Left ventricle myocardium superior (tissue), 1 donor: ENCODE data around the gene PRKD2. TPM values are rescaled to one million over a fixed set of nuclear protein-coding genes. Genes with fewer than 3 reads are reported as not detected.

ENCODE experiments used
- microRNA-seq: library from miRNA; unstranded; fragments of <30 nt; microRNA quantifications from one replicate; pipeline ENCODE4 v1.2.0, GENCODE V29; 2020; ENCODE audit warnings: borderline number of aligned reads
- total RNA-seq: library from RNA; stranded (reverse); fragmentation: NEBNext Ultra II Directional; extraction: Animal tissue kit (Norgen Biotek cat#: 25700); gene quantifications from one replicate; pipeline ENCODE4 v1.2.1, GENCODE V29; 2021
- donor health status: DM: no; HTN: yes; CAD: no; lungs with severe emphysema.

Gene PRKD2
- total RNA-seq, 1 donor from 2014 or later, result 9.3 TPM

Small RNAs within 50 kb of the gene (microRNA-seq; reads per million reads assigned to microRNA genes)
- gene MIR320E, result not detected

Other genes starting within 250 kb of the PRKD2 start
- gene PNMA8A, start 245.6 kb downstream of the PRKD2 start, total RNA-seq, result 9.4 TPM
- 0.89 TPM for gene PNMA8B, start 221.2 kb downstream of the PRKD2 start, total RNA-seq
- 323 TPM for gene CALM3, start 115.8 kb downstream of the PRKD2 start, total RNA-seq
- gene PTGIR, start 92.0 kb downstream of the PRKD2 start, total RNA-seq, result 3.0 TPM
- gene GNG8, start 80.9 kb downstream of the PRKD2 start, total RNA-seq, result not detected
- gene DACT3, start 55.9 kb downstream of the PRKD2 start, total RNA-seq, result 14.1 TPM
- 15.3 TPM for gene FKRP, start 28.9 kb upstream of the PRKD2 start, total RNA-seq
- gene STRN4, start 29.3 kb upstream of the PRKD2 start, total RNA-seq, result 49.0 TPM
- gene SLC1A5, start 71.5 kb upstream of the PRKD2 start, total RNA-seq, result 6.9 TPM
- gene AP2S1, start 133.7 kb upstream of the PRKD2 start, total RNA-seq, result 85.2 TPM
- gene ARHGAP35, start 143.9 kb upstream of the PRKD2 start, total RNA-seq, result 69.7 TPM